Limb (tissue), 2 donors: ENCODE data around the gene GBGT1.
"Not testable (repeated sequence)": the region's sequence is repeated elsewhere in the genome, so short reads cannot be mapped to it uniquely, and the experiment has no call there.

Experiments
- DNase-seq, 2 donors: peaks; one replicate each; pipeline ENCODE4 v3.0.0-alpha.2; 2016; ENCODE audit errors: extremely low spot score in 2 of 2

The GBGT1 gene

DNA sequence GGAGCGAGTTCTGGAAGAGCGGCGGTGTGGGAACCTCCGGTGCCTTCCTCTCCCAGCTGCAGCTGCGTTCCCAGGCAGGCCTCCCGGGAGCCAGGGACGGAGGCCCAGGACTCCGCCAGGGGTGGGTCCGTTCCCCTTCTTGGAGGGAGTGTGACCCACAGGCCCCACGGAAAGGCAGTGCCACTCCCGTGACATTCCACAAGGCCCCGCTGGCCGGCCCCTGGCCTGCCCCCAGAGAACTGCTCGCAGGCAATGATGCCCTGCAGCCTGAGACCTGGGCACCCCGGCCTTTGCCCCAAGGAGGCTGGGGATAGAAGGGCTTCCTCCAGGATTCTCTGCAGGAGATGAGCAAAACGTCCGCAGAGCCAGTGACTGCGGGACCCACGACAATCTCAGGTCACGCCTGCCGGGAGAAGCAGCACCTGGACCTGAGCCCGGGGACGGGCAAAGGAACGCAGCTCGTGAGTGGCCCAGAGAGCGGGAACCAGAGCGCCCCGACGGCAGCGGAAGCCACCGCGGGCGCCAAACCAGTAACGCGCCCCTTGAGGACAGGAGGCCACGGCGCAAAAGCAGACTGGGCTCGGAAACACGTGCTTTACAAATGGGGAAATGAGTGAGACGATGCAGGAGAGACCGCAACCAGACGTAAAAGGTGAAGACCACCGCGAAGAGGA is 36.1 kb upstream of the GBGT1 start:
- peak in 1 of 2 donors; percentile 42 for DNase-seq

DNA sequence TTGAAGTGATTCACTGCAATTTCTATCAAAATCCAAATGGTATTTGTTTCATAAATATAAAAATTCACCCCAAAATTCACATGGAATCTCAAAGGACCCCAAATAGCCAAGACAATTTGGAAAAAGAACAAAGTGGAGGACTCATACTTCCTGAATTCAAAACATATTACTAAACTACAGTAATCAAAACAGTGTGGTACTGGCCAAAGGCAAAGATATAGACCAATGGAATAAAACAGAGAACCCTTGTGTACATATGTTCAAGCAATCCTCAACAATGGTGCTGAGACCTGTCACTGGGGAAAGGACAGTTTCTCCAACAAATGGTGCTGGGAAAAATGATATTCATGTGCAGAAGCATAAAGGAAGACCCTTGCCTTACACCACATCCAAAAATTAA is 31.3 kb upstream of the GBGT1 start:
- DNase-seq: no peak

DNA sequence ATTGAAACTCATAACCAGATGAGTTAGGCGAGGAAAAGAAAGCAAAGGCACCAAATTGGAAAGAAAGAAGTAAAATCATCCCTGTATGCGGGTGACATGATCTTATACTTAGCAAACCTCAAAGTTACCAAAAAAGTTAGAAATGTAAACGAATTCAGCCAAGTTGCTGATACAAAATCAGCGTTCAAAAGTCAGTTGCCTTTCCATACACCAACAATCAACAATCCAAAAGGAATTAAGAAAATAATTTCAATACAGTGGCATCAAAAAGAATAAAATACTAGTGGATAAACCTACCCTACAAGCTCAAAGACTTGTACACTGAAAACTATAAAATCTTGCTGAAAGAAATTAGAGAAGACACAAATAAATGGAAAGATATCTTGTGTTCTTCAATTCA is 30.9 kb upstream of the GBGT1 start:
- no peak for DNase-seq

DNA sequence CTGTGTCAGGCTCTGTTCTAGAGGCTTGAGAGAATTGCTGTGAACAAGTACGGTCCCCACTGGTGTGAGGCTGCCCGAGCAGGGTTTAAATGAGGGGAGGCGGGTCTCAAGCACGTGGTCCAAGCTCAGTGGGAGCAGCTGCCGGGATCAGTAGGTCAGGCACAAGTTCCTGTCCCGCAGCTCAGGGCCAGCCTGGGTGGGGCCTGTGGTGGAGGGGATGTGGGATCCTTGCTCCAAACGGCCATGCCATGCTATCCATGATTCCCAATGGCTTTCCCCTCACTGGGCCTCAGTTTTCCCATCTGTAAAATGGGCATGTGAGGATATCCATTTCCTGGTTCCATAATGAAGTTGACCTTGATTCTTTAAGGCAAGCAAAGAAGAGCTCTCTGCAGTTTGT is 28.3 kb upstream of the GBGT1 start:
- no peak for DNase-seq

DNA sequence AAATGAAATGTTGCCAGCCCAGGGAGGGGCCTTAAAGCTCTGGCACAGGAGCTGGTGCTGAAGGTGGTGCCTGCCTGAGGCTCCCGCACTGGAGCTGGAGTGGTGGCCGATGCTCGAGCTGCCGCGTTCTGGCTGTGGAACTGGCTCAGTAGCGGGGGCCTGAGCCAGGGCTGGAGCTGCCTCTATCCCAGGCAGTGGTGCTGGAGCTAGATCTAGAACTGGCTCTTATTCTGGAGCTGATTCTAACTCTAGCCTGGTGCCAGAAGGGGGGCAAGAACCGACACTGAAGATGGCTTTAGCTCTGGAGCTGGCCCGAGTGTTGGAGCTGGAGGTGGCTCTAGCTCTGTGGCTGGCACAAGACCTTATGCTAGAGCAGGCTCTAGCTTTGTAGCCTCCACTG is 26.1 kb upstream of the GBGT1 start:
- no peak for DNase-seq

DNA sequence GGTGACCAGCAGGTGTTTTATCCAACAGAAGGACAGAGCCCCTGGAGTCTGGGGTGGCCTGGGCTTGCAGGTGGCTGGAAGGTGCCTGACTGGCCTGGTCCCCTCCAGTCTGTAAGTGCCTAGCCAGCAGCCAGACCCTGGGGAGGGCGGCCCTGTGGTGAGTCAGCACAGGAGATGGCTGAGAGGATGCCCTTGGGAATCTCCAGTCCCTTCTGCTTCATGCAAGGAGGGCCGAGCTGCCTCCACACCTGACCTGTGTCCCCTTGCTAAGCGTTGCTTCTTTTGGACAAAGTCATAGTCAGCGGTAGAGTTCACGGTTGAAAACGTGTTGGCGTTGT is 25.1 kb upstream of the GBGT1 start:
- no peak for DNase-seq

DNA sequence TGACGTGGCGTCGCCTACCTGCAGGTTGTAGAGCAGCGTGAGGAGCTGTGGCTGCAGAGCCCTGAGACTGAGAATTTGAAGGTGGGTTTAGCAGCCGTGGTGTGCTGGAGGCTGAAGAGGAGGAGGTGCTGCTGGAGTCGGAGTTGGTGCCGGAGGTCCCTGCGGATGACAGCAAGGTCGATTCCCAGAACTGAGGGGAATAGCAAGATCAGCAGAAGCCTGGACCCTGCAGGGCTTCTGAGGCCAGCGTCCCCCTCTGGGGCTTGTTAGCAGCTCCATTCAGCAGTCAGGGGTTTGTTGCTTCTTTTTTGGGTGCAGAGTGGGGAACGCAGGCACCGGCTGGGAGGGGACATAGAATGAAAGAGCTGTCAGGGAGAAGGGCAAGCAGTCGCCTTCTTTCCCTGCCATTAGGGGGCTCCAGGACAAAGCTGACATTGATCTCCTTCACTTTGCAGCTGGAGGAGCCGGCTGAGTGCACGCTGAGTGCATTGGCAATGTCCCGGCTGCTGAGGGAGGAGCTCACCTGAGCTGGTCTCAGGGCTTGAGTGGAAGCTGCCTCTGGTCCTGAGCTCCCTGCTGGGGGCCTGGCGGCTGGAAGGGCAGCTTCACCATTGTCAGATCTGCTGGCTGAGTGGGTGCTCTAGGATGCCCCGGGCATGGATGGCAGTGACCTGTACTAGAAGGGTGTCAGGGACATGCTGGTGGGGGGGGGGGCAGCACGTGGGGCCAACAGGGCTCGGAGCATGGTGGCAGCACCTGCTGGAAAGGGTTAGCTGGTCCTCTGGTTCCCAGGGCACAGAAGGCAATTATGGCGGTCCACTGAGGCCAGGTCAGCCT is 24.5 kb upstream of the GBGT1 start:
- no peak for DNase-seq

DNA sequence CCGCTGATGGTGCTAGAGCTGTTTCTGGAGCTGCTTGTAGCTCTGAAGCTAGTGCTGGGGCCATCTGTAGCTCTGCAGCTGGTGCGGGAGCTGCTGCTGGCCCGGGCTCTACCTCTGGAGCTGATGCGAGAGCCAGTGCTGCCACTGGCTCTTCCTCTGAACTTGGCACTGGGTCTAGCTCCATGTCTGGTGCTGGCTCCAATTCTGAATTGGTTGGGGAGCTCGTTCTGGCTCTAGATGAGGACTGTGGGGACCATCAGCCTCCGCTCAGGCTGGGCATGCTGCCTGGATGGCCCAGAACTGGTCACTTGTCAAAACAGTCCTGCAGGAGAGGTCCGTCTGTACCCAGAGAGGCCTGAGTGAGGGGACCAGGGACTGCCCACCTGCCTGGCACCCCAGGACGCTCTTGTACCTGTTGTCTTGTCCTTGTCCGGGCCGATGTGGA is 23.9 kb upstream of the GBGT1 start:
- DNase-seq: no peak

DNA sequence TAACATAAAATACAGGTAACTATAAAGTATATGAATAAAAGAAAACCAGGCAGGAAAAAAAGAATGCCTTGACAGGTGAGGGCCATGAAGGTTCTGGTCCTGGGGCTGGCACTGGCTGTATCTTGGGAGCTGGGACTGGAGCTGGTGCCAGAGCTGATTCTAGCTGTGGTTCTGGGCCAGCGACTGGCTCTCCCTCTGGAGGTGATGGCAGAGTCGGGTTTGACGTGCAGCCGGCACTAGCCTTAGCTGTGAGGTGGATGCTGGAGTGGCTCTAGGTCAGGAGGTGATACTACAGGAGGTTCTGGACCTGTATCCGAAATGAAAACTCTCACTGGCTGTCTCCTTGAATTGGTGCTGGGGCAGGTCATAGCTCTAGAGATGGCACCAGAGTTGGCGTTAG is 23.0 kb upstream of the GBGT1 start:
- no peak for DNase-seq

DNA sequence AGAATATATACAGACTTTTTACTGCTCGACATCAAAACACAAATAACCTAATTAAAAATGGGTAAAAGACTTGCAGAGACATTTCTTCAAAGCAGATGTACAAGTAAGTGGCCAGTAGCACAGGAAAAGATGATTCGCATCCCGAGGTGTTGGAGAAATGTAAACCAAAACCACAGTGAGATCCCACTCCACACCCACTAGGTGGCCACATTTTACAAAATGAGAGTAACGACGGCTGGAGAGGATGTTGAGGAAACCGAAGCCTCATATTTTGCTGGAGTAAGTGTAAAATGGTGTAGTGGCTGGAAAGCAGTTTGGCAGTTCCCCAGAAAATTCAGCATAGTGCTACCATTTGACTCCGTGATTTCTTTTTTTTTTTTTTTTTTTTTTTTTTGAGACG is 21.3 kb upstream of the GBGT1 start:
- peak; percentile 57 to 81 for DNase-seq

DNA sequence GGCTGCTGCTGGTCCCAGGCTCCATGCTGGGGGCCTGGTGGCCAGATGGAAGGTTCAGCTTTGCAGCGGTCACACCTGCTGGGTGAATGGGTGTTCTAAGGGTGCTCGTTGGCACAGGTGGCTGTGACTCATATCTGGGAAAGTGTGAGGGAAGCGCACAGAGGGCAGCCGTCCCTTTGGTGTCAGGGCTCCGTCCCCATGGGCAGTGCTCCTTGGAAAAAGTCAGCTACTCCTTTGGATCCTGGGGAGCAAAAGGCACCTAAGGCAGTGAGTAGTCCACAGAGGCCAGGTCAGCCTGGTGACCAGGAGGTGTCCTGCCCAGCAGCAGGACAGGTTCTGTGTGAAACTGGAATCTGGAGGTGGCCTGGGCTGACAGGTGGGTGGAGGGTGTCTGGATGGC is 18.4 kb upstream of the GBGT1 start:
- DNase-seq: no peak

DNA sequence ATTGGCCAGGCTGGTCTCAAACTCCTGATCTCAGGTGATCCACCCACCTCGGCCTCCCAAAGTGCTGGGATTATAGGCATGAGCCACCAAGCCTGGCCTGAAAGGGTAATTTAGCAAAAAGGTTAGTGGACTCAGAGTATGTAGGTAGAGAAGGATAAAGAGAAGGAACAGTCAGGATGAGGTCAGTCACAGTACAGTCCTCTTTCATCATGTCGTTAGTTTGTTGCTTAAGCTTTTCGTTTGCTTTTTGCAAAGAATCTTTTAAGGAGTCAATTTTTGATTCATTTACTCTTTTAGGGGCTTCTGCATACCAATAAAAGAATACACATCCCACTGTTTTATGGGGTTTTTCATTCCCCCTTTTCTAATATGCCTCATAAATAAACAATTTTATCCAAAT is 17.8 kb upstream of the GBGT1 start:
- no peak for DNase-seq

DNA sequence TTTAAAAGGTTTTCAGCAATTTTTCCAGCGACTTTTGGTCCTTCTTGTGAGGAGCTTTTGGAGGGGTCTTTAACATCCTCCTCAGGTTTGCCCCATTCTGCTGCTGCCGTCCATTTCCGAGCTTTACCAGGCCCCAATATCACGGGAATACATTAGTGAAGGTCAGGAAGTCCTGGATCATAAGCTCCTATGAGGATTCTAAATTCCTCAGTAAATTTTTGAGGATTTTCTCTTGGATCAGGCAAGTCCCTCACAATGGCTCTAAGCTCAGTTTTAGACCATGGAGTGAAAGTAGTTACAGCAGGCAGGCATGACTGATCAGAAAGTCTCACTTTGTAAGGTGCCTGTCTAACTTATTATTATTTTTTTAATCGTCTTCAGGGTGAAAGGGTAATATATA is 17.2 kb upstream of the GBGT1 start:
- DNase-seq: no peak

DNA sequence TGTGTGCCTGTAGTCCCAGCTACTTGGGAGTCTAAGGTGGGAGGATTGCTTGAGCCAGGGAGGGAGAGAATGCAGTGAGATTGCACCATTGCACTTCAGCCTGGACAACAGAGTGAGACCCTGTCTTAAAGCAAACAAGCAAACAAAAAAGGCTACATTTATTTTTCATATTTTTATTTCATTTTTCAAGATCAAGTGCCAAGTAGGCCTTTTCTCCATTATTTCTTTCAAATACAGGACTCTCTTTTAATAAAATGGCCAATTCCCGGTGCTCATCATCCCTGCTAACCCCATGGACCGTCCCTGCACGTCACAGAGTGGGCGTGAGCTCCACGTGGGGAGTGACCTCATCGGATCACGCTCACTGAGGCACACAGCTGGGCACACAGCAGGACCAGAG is 9.3 kb upstream of the GBGT1 start:
- no peak for DNase-seq

DNA sequence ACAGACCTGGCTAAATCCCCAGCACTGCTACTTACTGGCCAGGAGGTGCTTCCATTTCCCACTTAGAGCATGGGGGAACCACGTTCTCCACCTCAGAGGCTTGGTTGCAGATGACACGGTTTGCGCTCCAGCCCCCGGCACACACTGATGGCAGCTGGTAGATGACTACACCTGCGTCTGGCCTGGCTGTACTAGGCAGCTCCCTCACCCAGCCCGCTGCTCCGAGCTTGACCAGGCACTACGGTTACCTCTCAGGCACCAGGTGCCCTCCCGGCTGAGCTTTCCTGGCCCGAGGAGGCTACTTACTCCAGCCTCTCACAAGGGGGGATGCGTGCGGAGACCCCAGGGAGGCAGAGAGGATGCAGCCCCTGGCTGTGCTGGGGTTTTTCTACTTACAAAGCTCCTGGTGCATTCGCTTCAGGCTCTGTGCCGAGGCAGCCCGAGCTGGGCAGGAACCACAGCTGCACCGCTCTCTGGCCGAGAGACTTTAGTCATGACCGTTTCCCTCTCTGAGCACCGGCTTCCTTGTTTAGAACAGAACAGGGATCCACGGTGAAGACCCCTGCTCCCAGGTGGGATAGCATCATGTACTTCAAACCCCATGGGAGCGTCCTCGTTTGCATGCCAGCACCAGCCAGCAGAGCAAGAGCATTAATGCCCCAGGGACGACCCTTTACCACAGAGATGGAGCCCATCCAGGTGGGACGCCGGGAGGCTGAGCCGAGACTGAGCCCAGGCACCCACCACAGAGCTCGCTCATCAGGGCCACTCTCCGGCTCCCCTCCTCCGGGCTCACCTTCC is 7.6 kb upstream of the GBGT1 start:
- DNase-seq: no peak

DNA sequence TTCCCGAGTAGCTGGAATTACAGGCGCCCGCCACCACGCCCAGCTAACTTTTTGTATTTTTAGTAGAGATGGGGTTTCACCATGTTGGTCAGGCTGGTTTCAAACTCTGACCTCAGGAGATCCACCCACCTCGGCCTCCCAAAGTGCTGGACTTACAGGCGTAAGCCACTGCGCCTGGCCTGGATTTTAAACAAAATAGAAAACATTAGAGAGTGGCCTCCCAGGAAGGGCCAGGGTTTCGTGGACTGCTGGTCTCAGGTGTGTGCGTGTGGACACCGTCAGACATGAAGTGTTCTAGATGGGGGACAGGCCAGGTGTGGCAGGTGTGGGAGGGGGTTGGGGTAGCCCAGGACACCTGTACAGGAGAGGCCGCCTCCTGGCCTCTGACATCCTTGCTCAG is 7.0 kb upstream of the GBGT1 start:
- no peak for DNase-seq

DNA sequence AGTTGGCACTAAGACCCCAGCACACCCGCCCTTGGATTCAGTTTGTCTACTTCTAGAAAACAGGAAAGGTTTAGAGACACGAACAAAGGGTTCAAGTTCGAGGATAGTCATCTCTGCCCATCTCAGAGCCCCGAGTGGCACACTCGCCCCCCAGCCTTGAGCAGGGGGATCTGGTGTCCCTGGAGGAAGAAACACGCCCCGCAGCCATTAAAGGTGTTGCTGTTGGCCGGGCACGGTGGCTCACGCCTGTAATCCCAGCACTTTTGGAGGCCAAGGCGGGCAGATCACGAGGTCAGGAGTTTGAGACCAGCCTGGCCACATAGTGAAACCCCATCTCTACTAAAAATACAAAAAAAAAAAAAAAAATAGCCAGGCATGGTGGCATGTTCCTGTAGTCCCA is 6.0 kb upstream of the GBGT1 start:
- not testable (repeated sequence) for DNase-seq

DNA sequence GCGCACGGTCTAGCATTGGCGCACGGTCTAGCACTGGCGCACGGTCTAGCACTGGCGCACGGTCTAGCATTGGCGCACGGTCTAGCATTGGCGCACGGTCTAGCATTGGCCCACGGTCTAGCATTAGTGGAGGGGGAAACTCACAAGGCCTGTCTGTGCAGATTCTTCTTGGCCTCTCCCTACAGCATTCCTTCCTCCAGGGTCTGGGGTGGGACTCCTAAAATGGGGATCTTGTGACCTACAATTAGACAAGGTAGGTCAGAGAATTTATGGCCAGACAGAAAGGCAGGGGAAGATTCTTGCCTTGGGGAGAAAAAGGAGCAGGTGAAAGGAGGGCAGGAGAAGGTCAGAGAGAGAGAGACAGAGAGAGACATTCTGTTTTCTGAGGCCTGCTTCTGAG is 5.4 kb upstream of the GBGT1 start:
- no peak for DNase-seq

DNA sequence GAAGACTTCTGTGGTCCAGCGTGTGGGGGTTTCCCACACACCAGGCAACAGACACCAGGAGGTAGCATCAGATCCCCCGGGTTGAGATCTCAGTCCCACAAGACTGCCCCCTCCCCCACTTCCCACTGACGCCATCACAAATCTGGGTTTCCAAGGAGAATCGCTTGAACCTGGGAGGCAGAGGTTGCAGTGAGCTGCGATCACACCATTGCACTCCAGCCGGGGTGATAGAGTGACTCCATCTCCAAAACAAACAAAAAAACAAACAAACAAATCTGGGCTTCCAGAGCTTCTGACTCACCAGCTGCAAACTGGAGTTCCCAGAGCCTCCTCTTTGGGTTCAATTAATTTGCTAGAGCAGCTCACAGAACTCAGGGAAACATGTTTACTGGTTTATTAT is 4.7 kb upstream of the GBGT1 start:
- no peak for DNase-seq

DNA sequence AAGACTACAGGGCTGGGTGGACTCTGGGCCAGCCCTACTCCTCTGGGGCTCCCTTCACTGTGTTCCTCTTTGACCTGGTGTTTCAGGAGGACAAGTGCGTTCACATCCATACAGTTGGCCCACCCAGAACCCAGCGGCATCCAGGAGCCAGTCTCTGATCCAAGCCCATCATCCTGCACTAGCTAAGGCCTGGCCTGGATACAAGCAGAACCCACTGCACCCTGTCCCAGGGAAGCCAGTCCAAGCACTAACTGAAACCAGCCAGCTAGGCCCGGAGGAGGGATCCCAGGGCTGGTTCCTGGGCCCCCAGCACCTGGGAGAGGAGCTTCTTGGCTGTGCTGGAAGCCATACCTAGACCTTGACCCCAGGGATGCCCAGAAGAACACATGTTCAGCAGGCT is 4.1 kb upstream of the GBGT1 start:
- DNase-seq: no peak

DNA sequence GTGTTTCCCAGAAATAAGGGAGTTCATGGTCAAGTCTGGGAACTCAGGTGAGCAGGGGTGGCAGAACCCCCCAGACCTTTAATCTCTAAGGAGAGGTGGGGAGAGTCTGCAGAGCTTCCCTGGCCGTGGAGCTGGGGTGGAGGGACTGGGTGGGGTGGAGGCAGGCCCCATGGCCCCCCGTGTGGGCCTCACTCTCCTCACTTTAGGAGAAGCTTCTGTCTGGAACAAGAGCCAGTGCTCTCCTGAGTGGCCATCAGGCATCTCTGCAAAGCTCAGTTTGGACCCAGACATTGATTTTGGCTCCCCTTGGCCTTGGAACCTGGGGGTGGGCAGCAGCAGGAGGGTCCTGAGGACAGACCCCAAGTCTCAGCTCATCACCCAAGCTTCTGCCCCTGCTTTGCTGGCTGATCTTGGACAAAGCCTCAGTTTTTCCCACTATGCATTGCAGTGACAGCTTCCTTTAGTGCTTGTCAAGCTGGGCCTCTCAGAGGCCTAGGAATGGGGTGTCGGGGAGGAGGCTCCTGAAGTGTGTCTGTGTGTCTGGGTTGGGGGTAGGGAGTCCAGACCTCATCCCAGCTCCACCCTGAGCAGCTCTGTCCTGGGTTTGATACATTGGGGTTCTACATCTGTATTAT is 3.5 kb upstream of the GBGT1 start:
- DNase-seq: no peak

DNA sequence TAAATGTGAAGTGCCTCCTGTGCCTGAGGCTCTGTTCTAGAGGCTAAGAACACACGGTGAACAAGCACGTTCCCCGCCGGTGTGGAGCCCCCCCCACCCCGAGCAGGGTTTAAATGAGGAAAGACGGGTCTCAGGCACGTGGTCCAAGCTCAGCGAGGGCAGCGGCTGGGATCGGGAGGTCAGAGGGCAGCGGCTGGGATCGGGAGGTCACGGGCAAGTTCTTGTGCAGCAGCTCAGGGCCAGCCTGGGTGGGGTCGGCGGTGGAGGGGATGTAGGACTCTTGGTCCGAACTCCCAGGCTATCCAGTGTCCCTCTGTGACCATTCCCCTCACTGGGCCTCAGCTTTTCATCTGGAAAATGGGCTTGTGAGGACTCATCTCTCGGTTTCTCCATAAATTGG is 2.7 kb upstream of the GBGT1 start:
- DNase-seq: no peak
